Activated CD8-positive, alpha-beta memory T cell treated with anti-CD3 and anti-CD28 coated beads, Interleukin-2, amount 50 U/mL, for 4 hours (primary cell): ENCODE results near the gene LBX2.

ENCODE experiments used
- DNase-seq: peaks from one replicate; pipeline ENCODE4 v3.0.0-alpha.2; 2020

The LBX2 gene

GRCh38 chr2:74450570-74451190, 48.7 kb downstream of the LBX2 start:
- no peak for DNase-seq

GRCh38 chr2:74448771-74449170, 50.6 kb downstream of the LBX2 start:
- DNase-seq = no peak
